Panc1 (cell line): ENCODE results near the gene SWAP70.

Experiments
- CTCF ChIP-seq: fragments of 450-650 bp; IDR thresholded peaks from 2 replicates; pipeline ENCODE4 v1.5.1; 2017; ENCODE audit warnings: mild to moderate bottlenecking
- POLR2AphosphoS5 ChIP-seq: IDR thresholded peaks from 2 replicates; pipeline ENCODE4 v1.6.1; 2012; ENCODE audit warnings: mild to moderate bottlenecking, low read depth, low read length, moderate library complexity
- REST ChIP-seq, 2 experiments: IDR thresholded peaks; 2 replicates each; pipeline ENCODE4 v1.6.1; 2011 to 2012; ENCODE audit warnings: low read depth in 2 of 2, control low read depth in 1 of 2, low read length in 1 of 2, mild to moderate bottlenecking in 1 of 2, moderate library complexity in 1 of 2; ENCODE audit not compliant: insufficient read depth in 1 of 2

DNA sequence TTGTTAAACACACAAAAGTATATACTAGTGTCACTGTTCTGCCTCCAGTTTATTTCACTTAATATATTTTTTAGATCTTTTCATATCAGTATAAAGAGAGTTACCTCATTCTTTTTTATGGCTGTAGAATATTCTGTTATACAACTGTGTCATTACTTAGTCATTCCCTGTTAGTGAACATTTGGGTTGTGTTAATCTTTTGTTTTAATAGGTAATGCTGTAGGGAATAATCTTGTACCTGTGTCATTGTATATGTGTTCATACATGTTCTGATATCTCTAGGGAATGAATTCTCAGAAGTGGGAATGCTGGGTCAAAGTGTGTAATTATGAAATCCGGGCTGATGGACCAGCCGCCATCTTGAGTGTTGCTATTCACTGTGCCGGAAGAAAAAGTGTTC, 71.4 kb downstream of the SWAP70 start:
- TF ChIP-seq CTCF (no peak), POLR2AphosphoS5 (no peak), REST (IDR thresholded peaks at IDR 0.05; ENCODE audit: insufficient read depth in 1 of 2, low read depth in 2 of 2, low read length in 1 of 2) (no peak)
